ENCODE data around the gene PTOV1.

The PTOV1 gene

DNA sequence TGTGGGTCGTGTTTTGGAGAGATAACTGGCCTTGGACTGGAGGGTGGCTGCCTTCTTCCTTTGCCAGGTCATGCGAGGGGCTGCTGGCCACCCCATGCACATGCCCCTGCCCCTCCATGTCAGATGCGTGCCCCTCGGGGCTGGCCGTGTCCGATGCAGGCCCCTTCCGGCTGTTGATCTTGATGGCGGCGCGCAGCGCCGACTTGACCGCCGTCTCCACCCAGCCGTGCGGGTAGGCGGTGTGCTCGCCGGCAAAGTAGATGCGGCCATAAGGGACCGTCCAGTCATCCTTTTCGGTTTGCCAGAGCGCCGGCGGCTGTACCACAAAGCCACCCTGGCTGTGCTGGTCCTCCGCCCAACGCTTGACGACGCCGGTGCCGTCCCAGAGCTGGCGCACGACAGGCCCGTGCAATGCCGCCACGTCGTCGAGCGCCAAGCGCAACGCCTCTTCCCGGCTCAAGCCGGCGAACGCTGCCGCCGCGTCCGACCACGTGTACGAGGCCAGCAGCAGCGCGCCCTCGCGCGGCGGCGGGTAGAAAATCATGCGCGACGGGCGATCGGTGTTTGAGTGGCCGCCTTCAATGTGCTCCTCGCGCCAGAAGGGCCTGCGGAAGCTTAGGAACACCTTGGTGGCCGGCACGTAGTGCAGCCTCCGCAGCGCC, 38.9 kb downstream of the PTOV1 start:
- Histone ChIP-seq H3K36me3 (ENCODE audit: insufficient read depth, low read length) (peaks cover 7% of the 10 kb centered on the region), H3K27me3 (ENCODE audit: insufficient read depth, low read length) (no peaks in the 10 kb centered on the region), H3K4me3 (ENCODE audit: low read depth, low read length, poor library complexity, severe bottlenecking) (peak overlapping the region; percentile 60), H3K9me3 (ENCODE audit: low read length) (no peaks in the 10 kb centered on the region), H3K79me2 (ENCODE audit: insufficient read depth, low read length) (no peaks in the 10 kb centered on the region), H4K20me1 (ENCODE audit: insufficient read depth, low read length) (no peaks in the 10 kb centered on the region), H3K4me1 (ENCODE audit: insufficient read depth, low read length, severe bottlenecking) (peaks cover 39% of the 10 kb centered on the region), H3K9ac (ENCODE audit: low read length) (peak overlapping the region; percentile 59; the same call in 1 of the 2 replicates), H2AFZ (ENCODE audit: low read length) (no peak overlapping the region), H3K9me2 (ENCODE audit: low read depth, low read length) (no peaks in the 10 kb centered on the region), H3K27ac (ENCODE audit: low read depth, low read length, poor library complexity, severe bottlenecking) (peak overlapping the region; percentile 76), H3K4me2 (ENCODE audit: low read length) (peak overlapping the region; percentile 86), H3F3A (ENCODE audit: insufficient read depth, low read length) (0 out of 2 replicates have a peak, but pooled peaks cover 2% of the 10 kb centered on the region)
- no peak for TF ChIP-seq EZH2 (IDR thresholded peaks at IDR 0.05; ENCODE audit: borderline replicate concordance, low read length)
- TF ChIP-seq, protein P1, sequence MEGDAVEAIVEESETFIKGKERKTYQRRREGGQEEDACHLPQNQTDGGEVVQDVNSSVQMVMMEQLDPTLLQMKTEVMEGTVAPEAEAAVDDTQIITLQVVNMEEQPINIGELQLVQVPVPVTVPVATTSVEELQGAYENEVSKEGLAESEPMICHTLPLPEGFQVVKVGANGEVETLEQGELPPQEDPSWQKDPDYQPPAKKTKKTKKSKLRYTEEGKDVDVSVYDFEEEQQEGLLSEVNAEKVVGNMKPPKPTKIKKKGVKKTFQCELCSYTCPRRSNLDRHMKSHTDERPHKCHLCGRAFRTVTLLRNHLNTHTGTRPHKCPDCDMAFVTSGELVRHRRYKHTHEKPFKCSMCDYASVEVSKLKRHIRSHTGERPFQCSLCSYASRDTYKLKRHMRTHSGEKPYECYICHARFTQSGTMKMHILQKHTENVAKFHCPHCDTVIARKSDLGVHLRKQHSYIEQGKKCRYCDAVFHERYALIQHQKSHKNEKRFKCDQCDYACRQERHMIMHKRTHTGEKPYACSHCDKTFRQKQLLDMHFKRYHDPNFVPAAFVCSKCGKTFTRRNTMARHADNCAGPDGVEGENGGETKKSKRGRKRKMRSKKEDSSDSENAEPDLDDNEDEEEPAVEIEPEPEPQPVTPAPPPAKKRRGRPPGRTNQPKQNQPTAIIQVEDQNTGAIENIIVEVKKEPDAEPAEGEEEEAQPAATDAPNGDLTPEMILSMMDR (IDR thresholded peaks at IDR 0.05; ENCODE audit: low read length), result peak; percentile 83

DNA sequence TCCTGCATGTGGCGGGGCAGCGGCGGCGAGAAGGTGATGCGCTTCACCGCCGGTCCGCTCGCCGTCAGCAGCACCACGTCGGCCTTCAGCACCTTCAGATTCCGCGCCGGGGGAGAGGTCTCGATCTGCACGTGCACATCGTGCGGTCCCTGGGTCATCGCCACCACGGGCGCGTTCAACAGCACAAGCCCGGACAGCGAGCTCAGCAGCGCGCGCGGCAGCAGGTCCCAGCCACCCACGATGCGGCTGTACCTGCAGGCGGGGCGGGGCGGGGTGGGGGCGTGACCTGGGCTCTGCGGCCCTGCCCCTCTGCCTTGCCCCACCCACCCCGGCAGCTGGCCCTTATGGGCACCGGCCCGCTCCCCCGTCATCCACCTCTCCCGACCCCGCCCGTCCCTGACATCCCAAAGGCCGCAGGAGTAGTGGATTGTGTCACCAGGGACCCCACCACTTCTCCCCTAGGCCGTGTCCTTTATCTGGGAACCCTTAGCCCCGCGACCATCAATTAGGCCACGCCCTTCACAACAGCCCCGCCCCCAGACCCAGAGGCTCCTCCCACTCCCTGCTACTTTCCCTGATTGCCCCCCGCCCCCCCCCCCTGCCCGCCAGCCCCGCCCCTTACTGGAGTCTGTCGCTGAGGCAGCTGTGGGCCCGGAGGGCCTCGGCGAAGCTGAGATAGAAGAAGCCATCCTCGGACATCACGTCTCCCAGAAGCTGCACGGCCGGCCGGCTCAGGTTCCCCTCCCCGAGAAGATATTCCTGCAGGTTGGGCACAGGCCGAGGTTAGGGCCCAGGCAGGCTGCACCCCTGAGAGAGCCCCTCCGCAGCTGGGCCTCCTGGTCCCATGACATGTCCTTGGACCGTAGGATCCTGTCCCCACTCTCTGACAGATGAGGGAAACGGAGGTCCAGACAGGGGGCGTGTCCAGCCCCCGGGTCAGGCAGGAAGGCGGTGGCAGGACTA, 39.7 kb downstream of the PTOV1 start:
- Histone ChIP-seq H3K4me3 (ENCODE audit: low read depth, low read length, poor library complexity, severe bottlenecking) (peak overlapping the region; percentile 60), H3F3A (ENCODE audit: insufficient read depth, low read length) (0 out of 2 replicates have a peak, but pooled peaks cover 2% of the 10 kb centered on the region), H3K9ac (ENCODE audit: low read length) (peak overlapping the region; percentile 59), H3K27ac (ENCODE audit: low read depth, low read length, poor library complexity, severe bottlenecking) (peak overlapping the region; percentile 76), H3K4me1 (ENCODE audit: insufficient read depth, low read length, severe bottlenecking) (peaks cover 39% of the 10 kb centered on the region), H3K27me3 (ENCODE audit: insufficient read depth, low read length) (no peaks in the 10 kb centered on the region), H2AFZ (ENCODE audit: low read length) (no peak overlapping the region), H4K20me1 (ENCODE audit: insufficient read depth, low read length) (no peaks in the 10 kb centered on the region), H3K9me2 (ENCODE audit: low read depth, low read length) (no peaks in the 10 kb centered on the region), H3K9me3 (ENCODE audit: low read length) (no peaks in the 10 kb centered on the region), H3K4me2 (ENCODE audit: low read length) (peak overlapping the region; percentile 86), H3K36me3 (ENCODE audit: insufficient read depth, low read length) (peaks cover 2% of the 10 kb centered on the region), H3K79me2 (ENCODE audit: insufficient read depth, low read length) (no peaks in the 10 kb centered on the region)
- no peak for TF ChIP-seq EZH2 (IDR thresholded peaks at IDR 0.05; ENCODE audit: borderline replicate concordance, low read length)
- TF ChIP-seq, protein P1 (IDR thresholded peaks at IDR 0.05; ENCODE audit: low read length), result peak; percentile 8; the same call in 1 of the 2 replicates

DNA sequence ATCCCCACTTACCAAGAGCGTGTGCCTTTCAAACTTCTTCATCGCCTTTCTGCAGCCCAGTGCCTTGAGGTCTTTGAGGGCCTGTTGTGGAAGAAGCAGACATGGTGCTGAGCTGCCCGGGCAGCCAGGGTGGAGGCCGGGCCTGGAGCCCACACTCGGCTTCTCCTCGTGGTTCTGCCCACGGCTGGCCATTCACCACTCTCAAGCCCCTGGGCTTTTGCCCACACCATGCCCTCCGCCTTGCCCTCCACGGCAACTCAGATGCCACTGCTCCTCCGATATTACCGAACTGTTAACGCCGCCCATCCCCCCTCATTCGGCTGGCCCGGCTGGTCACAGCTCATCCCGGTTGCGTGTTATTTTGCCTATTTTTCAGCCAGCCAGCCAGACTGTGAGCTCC, 40.4 kb downstream of the PTOV1 start:
- no peak for TF ChIP-seq EZH2 (IDR thresholded peaks at IDR 0.05; ENCODE audit: borderline replicate concordance, low read length)
- TF ChIP-seq, protein P1 (IDR thresholded peaks at IDR 0.05; ENCODE audit: low read length), result no peak
- H2AFZ ChIP-seq (ENCODE audit: low read length), result no peak overlapping the region
- H3F3A ChIP-seq (ENCODE audit: insufficient read depth, low read length), result 0 out of 2 replicates have a peak, but pooled peaks cover 2% of the 10 kb centered on the region
- H3K79me2 ChIP-seq (ENCODE audit: insufficient read depth, low read length), result no peaks in the 10 kb centered on the region
- no peak overlapping the region for H3K27ac ChIP-seq (ENCODE audit: low read depth, low read length, poor library complexity, severe bottlenecking)
- peak overlapping the region; percentile 25; the same call in 1 of the 2 replicates for H3K9ac ChIP-seq (ENCODE audit: low read length)
- H3K4me2 ChIP-seq (ENCODE audit: low read length), result peak overlapping the region; percentile 38; the same call in 1 of the 2 replicates
- H3K9me2 ChIP-seq (ENCODE audit: low read depth, low read length), result no peaks in the 10 kb centered on the region
- H4K20me1 ChIP-seq (ENCODE audit: insufficient read depth, low read length), result no peaks in the 10 kb centered on the region
- no peaks in the 10 kb centered on the region for H3K27me3 ChIP-seq (ENCODE audit: insufficient read depth, low read length)
- H3K4me3 ChIP-seq (ENCODE audit: low read depth, low read length, poor library complexity, severe bottlenecking), result no peak overlapping the region
- no peaks in the 10 kb centered on the region for H3K9me3 ChIP-seq (ENCODE audit: low read length)
- no peaks in the 10 kb centered on the region; the same call in 1 of the 2 replicates for H3K36me3 ChIP-seq (ENCODE audit: insufficient read depth, low read length)
- peaks cover 40% of the 10 kb centered on the region for H3K4me1 ChIP-seq (ENCODE audit: insufficient read depth, low read length, severe bottlenecking)

Data from OCI-LY1 (cell line).